Measurements from ENCODE around the gene TRIM47. TPM values are rescaled to one million over a fixed set of nuclear protein-coding genes. Genes with fewer than 3 reads are reported as not detected.
A peak's percentile ranks its signal among the peaks of the same experiment; 100 is the strongest.
"Not testable (repeated sequence)": the region's sequence is repeated elsewhere in the genome, so short reads cannot be mapped to it uniquely, and the experiment has no call there.

Gene TRIM47
- total RNA-seq, 4 donors from 2014 or later: 67.8 to 147 (median 81.9) TPM

DNA sequence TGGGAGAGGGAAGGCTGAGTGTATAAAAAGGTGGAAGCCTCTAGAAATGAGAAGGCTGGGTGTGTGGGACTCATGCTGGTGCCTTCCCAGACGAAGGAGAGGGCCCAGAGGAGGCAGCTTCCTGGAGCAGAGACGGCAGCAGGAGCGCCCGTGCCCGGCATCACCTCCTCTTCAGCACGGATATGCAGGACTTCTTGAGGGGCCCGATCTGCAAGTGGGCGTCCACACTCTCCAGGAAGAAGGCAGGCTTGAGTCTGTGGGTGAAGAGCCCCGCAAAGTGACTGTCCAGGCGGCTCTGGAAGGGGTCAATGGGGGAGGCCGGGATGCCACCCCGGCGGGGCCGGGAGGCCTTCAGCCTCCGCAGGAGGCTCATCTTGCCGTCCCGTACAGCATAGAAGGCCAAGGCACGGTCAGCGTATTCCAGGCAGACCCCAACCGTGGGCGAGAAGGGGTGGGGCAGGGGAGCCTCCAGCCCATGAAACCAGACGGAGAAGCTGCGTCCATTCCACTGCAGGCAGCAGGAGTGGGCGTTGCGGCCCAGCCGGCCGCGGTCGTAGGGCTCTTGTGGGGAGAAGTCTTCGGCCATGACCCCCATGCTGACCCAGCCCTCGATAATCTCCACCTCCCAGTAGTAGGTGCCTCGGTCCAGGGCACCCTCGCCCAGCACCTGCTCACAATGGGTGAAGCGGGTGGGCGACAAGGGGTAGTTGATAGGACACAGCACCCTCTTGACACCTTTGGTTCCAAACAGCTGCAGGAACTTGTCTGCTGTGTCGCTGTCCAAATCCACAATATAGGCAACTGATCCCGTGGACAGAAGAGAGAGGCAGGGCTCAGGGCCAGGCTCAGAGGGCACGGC, 3.8 kb downstream of the TRIM47 start:
- Histone ChIP-seq H3K27me3 (no peaks in the 10 kb centered on the region), H3K4me3 (peak overlapping the region in 2 of 4 donors; percentile 80 to 95), H3K27ac (replicated peaks in 1 of 4) (peak overlapping the region; percentile 97 to 99 (median 98)), H3K36me3 (peaks cover 10 to 28% (median 23%) of the 10 kb centered on the region in 4 donors), H3K4me1 (peaks cover 76 to 89% (median 82%) of the 10 kb centered on the region in 4 donors), H3K9me3 (no peaks in the 10 kb centered on the region)
- 84% methylated on average over 15 of the region's 38 CpGs for WGBS
- DNase-seq (ENCODE audit: extremely low spot score): no peak
- intact Hi-C loops (cut with DNase I): loop anchor here (5.0 kb wide), 1 partner anchor 97 kb away; a partner anchor contains a TSS
- TF ChIP-seq CTCF (IDR thresholded peaks at IDR 0.05) (no peak), POLR2AphosphoS5 (IDR thresholded peaks at IDR 0.05) (no peak), EP300 (IDR thresholded peaks at IDR 0.05) (no peak), POLR2A (IDR thresholded peaks at IDR 0.05; ENCODE audit: low read depth) (no peak)

- no peak for DNase-seq (ENCODE audit: extremely low spot score)
- WGBS: 45% methylated on average over 6 of the region's 11 CpGs
- H3K27ac ChIP-seq (replicated peaks in 1 of 4): peak overlapping the region; percentile 97 to 99 (median 98)
- H3K9me3 ChIP-seq: no peaks in the 10 kb centered on the region
- peaks cover 79 to 89% (median 85%) of the 10 kb centered on the region in 4 donors for H3K4me1 ChIP-seq
- intact Hi-C loops (cut with DNase I): no loop called here
- peak overlapping the region in 1 of 4 donors; percentile 1 for H3K4me3 ChIP-seq
- TF ChIP-seq CTCF (IDR thresholded peaks at IDR 0.05): no peak
- TF ChIP-seq POLR2AphosphoS5 (IDR thresholded peaks at IDR 0.05): peak in 1 of 2 donors; percentile 53
- TF ChIP-seq EP300 (IDR thresholded peaks at IDR 0.05): no peak
- H3K27me3 ChIP-seq: no peaks in the 10 kb centered on the region
- H3K36me3 ChIP-seq: peaks cover 10 to 28% (median 23%) of the 10 kb centered on the region in 4 donors
Observed at GRCh38 chr17:75873587-75874322, 4.6 kb downstream of the TRIM47 start.

GRCh38 chr17:75872434-75873351, 5.7 kb downstream of the TRIM47 start:
- Histone ChIP-seq H3K4me1 (peaks cover 82 to 95% (median 92%) of the 10 kb centered on the region in 4 donors), H3K36me3 (peaks cover 10 to 28% (median 23%) of the 10 kb centered on the region in 4 donors), H3K27ac (replicated peaks in 1 of 4) (peak overlapping the region; percentile 97 to 99 (median 98)), H3K4me3 (peak overlapping the region; percentile 1 to 28 (median 16)), H3K27me3 (no peaks in the 10 kb centered on the region), H3K9me3 (no peaks in the 10 kb centered on the region)
- no peak for TF ChIP-seq EP300 (IDR thresholded peaks at IDR 0.05)
- peak; percentile 86 to 90 for TF ChIP-seq POLR2AphosphoS5 (IDR thresholded peaks at IDR 0.05)
- TF ChIP-seq POLR2A (IDR thresholded peaks at IDR 0.05; ENCODE audit: low read depth): no peak
- intact Hi-C loops (cut with DNase I): no loop called here
- WGBS: 23% methylated on average over 11 of the region's 13 CpGs
- DNase-seq (ENCODE audit: extremely low spot score): peak; percentile 96

DNA sequence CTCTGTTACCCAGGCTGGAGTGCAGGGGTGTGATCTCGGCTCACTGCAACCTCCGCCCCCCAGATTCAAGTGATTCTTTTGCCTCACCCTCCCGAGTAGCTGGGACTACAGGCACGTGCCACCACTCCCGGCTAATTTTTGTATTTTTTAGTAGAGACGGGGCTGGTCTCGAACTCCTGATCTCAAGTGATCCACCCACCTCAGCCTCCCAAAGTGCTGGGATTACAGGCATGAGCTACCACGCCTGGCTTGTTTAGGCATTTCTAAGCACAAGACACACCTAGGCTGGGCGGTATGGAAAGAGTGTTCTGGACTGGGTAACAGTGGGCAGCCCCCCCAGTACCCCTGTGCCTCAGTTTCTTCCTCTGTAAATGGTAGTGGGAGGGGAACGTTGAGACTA, 8.2 kb downstream of the TRIM47 start:
- Histone ChIP-seq H3K36me3 (peaks cover 10 to 18% (median 17%) of the 10 kb centered on the region in 4 donors), H3K4me1 (peaks cover 68 to 78% (median 77%) of the 10 kb centered on the region in 4 donors), H3K27ac (replicated peaks in 1 of 4) (peak overlapping the region; percentile 97 to 99 (median 98)), H3K4me3 (peak overlapping the region; percentile 42 to 56 (median 44))
- H3K27me3 ChIP-seq; H3K9me3 ChIP-seq; intact Hi-C loops (cut with DNase I); DNase-seq (ENCODE audit: extremely low spot score): not testable (repeated sequence)
- 56% methylated on average over 4 of the region's 10 CpGs for WGBS

All from esophagus muscularis mucosa (tissue), 4 donors.